GM18502 (cell line): ENCODE results near the gene OR2H2.

Experiments
- ATAC-seq: cut with Tn5 transposase; IDR thresholded peaks from one replicate; pipeline ENCODE4 v1.9.1; 2021; ENCODE audit warnings: mild to moderate bottlenecking; ENCODE audit not compliant: unreplicated experiment, poor library complexity

The OR2H2 gene

GRCh38 chr6:29584821-29585220 lies at the start of gene OR2H2:
TSS of gene OR2H2 (plus strand) at chr6:29585121. CDS start at chr6:29587945, 2,824 bp downstream.
- ATAC-seq = no peak

GRCh38 chr6:29537714-29538403 lies 47.1 kb upstream of the OR2H2 start:
- ATAC-seq = no peak

DNA sequence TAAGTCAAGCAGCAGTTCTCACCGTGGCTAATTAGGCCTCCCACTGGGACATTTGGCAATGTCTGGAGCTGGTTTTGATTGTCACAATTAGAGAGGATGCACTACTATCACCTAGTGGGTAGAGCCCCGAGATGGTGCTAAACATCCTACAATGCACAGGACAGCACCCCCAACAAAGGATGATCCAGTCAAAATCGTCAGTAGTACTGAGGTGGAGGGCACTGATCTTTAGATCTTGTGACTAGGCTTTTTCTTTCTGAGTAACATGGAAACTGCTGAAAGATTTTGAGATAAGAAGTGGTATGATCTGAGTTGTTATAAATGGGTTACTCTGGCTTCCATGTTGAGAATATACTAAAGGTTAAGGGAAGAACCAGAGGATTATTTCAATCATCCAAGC lies 37.3 kb upstream of the OR2H2 start:
- no peak for ATAC-seq

DNA sequence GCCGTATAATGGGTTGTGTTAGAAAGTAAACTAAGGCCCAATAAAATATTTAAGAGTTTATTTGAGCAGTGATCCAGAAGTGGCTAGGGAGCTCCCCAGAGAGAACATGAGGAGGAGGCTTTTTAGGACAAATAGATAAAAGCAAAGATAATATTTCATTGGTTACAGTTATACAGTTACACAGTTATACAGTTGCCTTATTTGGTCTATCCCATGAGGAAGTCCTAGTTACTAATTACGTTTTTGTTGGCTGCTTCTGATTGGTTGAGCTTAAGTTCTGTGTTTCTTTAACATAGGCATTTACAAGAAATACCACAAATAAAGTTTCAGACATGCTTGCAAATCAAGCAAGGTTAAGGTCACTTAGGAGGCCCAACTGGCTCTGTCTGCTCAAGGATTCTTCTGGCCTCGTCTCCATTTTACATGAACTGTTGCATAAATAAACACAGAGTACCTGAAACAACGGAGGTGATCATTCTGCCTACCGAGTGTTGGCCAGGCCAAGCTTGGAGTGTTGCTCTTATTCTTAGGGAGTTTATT lies 32.3 kb upstream of the OR2H2 start:
- ATAC-seq = peak; percentile 91

GRCh38 chr6:29553268-29554057 lies 31.5 kb upstream of the OR2H2 start:
- no peak for ATAC-seq

GRCh38 chr6:29554764-29555163 lies 30.2 kb upstream of the OR2H2 start:
- no peak for ATAC-seq

DNA sequence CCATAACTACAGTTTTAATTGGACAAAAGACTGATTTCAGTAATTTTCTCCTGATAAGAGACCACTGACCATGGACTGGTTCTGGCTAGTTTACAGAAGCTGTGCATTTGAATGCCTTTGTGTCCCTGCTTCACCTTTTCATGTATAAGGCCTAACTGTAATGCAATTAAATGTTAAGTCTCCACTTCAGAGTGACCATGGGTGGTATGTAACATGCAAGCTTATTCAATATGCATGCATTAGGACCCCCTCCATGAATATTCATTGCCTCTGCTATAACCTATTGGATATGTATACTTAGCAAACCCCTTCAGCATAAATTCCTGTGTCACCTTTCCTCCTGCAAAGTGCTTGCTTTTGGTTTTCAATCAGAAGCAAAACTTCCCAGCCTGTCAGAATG lies 27.6 kb upstream of the OR2H2 start:
- ATAC-seq = no peak

- no peak for ATAC-seq
Measured at GRCh38 chr6:29558439-29559079, 26.4 kb upstream of the OR2H2 start.

GRCh38 chr6:29559524-29560287 lies 25.2 kb upstream of the OR2H2 start, which contains the start of gene UBD:
TSS of gene UBD (minus strand) at chr6:29559732. CDS start at chr6:29559701, 31 bp downstream.
- ATAC-seq = no peak

GRCh38 chr6:29561091-29561490 lies 23.8 kb upstream of the OR2H2 start:
- no peak for ATAC-seq

DNA sequence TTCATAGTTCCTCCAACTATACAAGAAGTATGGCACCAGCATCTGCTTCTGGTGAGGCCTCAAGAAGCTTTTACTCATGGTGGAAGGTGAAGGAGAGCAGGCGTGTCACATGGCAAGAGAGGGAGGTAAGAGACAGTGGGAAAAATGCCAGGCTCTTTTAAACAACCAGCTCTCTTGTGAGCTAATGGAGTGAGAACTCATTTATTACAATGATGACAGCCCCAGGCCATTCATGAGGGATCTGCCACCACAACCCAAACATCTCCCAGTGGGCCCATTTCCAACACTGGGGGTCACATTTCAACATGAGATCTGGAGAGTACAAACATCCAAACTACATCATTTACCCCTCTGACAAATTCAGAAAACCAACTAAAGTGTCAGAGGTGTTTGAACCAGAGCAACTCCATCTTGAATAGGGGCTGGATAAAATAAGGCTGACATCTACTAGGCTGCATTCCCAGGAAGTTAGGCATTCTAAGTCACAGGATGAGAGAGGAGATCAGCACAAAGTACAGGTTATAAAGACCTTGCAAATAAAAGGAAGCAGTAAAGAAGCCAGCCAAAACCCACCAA lies 23.2 kb upstream of the OR2H2 start:
- no peak for ATAC-seq

- no peak for ATAC-seq
Measured at GRCh38 chr6:29563435-29563965, 21.4 kb upstream of the OR2H2 start.

- no peak for ATAC-seq
Measured at GRCh38 chr6:29564875-29565274, 20.0 kb upstream of the OR2H2 start.

GRCh38 chr6:29566856-29567255 lies 18.1 kb upstream of the OR2H2 start:
- ATAC-seq = no peak

GRCh38 chr6:29567541-29567940 lies 17.4 kb upstream of the OR2H2 start:
- ATAC-seq = no peak

DNA sequence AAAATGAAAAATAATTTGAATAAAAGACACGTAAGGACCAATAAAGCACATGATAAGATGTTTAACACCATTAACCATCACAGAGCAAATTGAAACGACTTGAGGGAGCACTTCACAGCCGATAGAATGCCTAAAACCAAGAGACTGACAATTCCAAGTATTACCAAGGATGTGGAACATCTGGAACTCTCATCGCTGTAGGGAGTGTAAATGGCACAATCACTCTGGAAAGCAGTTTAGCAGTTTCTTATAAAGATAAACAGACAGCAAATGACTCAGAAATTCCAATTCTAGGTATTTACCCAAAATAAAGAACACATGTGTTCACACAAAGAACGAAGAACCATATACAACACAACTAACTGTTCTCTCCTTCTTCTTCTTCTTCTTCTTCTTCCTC lies 16.9 kb upstream of the OR2H2 start:
- ATAC-seq = no peak

DNA sequence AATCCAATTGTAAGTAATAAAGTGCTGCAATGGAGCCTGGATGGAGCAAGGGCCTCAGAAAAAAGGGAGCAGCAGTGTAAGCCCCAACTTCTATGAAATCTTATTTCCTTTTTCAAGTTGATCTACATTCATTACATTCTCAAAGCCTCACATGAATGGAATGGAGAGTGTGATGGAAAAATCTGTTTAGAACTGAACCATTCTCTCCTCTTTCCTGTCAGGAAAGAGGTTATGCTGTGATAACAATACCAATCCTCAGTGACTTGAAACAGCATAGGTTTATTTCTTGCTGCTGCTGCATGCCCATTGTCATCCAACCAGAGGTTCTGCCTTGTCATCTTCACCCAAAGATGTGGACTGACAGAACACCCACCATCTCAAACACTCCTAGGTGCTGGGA lies 8.9 kb upstream of the OR2H2 start:
- no peak for ATAC-seq

- ATAC-seq = no peak
Measured at GRCh38 chr6:29577544-29577943, 7.4 kb upstream of the OR2H2 start.

GRCh38 chr6:29589423-29590048 lies 4.6 kb downstream of the OR2H2 start:
- ATAC-seq = peak; percentile 50
